GM12878 (cell line): ENCODE data around the gene PSRC1. TPM values are rescaled to one million over a fixed set of nuclear protein-coding genes. Genes with fewer than 3 reads are reported as not detected.
A peak's percentile ranks its signal among the peaks of the same experiment; 100 is the strongest.

Experiments
- ATAC-seq: fragments of 200-7000 bp; cut with Tn5 transposase; 3 replicates; pipeline ENCODE4 v1.9.1; 2020; ENCODE audit warnings: mild to moderate bottlenecking, moderate library complexity
- BruUV-seq: library from RNA; stranded (reverse); fragments of 400-500 nt; replicated peaks from 2 replicates; lab custom pipeline; 2021; lab: Mats Ljungman, UMichigan
- CTCF ChIA-PET: fragments of 300-600 bp; sonication (Branson Sonifier 250); formaldehyde crosslinking; extraction: SDS; loops from one replicate; lab custom pipeline; 2021; ENCODE audit warnings: inconsistent platforms; lab: Yijun Ruan, JAX
- POLR2A ChIA-PET: fragments of 350-600 bp; formaldehyde crosslinking; extraction: SDS; loops from one replicate; lab custom pipeline; 2021; ENCODE audit warnings: inconsistent platforms; lab: Charles Lee
- RAD21 ChIA-PET: fragments of 300-600 bp; sonication (Branson Sonifier 250); formaldehyde crosslinking; loops from one replicate; lab custom pipeline; 2023; ENCODE audit warnings: antibody characterized with exemption; ENCODE audit not compliant: unreplicated experiment; lab: Charles Lee
- SMC1A ChIA-PET: fragments of 300-600 bp; sonication (Branson Sonifier 250); formaldehyde crosslinking; loops from one replicate; lab custom pipeline; 2023; ENCODE audit not compliant: unreplicated experiment, uncharacterized antibody; lab: Charles Lee
- DNase-seq: peaks from one replicate; pipeline ENCODE4 v3.0.0-alpha.2; 2011; ENCODE audit warnings: low read depth, low spot score
- FAIRE-seq: peaks from 3 replicates; lab custom pipeline; 2011; peaks lifted over from hg19 to GRCh38; lab: Jason Lieb, UNC
- H2AFZ ChIP-seq: 2 replicates; pipeline ENCODE4 v1.6.0; 2011; ENCODE audit warnings: low read depth, low read length, control low read depth; ENCODE audit not compliant: control insufficient read depth
- H3K27ac ChIP-seq: 2 replicates; pipeline ENCODE4 v1.5.1; 2011; ENCODE audit warnings: control low read depth; ENCODE audit not compliant: control insufficient read depth, insufficient read depth
- H3K27me3 ChIP-seq, 2 experiments: replicated peaks in 1 of 2; 2 replicates each; pipeline versions ENCODE4 v1.6.0 to v1.6.1; 2011; ENCODE audit warnings: low read length in 1 of 2; ENCODE audit not compliant: control insufficient read depth in 2 of 2, insufficient read depth in 2 of 2
- H3K36me3 ChIP-seq, 2 experiments: 2 replicates each; pipeline ENCODE4 v1.5.1; 2011; ENCODE audit warnings: low read length in 1 of 2; ENCODE audit not compliant: control insufficient read depth in 2 of 2, insufficient read depth in 2 of 2
- H3K4me1 ChIP-seq: 2 replicates; pipeline ENCODE4 v1.6.1; 2011; ENCODE audit warnings: mild to moderate bottlenecking, low read length, moderate library complexity, mixed read lengths; ENCODE audit not compliant: control insufficient read depth, insufficient read depth
- H3K4me2 ChIP-seq: 2 replicates; pipeline ENCODE4 v1.6.0; 2011; ENCODE audit warnings: control low read depth; ENCODE audit not compliant: control insufficient read depth, insufficient read depth
- H3K4me3 ChIP-seq: fragments of 200-600 bp; sonication (generic); 2 replicates; pipeline ENCODE4 v1.5.1; 2016
- H3K79me2 ChIP-seq: 2 replicates; pipeline ENCODE4 v1.6.0; 2011; ENCODE audit warnings: low read length; ENCODE audit not compliant: control insufficient read depth, insufficient read depth
- H3K9ac ChIP-seq: 2 replicates; pipeline ENCODE4 v1.8.0; 2011; ENCODE audit warnings: low read length, control low read depth, mixed read lengths; ENCODE audit not compliant: control insufficient read depth, insufficient read depth
- H3K9me3 ChIP-seq: replicated peaks from 3 replicates; pipeline ENCODE4 v1.5.1; 2011; ENCODE audit warnings: mild to moderate bottlenecking, low read length; ENCODE audit not compliant: control insufficient read depth, insufficient read depth
- H4K20me1 ChIP-seq: 2 replicates; pipeline ENCODE4 v1.6.0; 2011; ENCODE audit not compliant: control insufficient read depth, insufficient read depth
- EP300 ChIP-seq, 2 experiments: fragments of 150-350 bp in 1 of 2; IDR thresholded peaks; 2 replicates each; pipeline ENCODE4 v1.6.1; 2011 to 2012; ENCODE audit warnings: low read depth in 2 of 2, low read length in 2 of 2, borderline replicate concordance in 1 of 2, improper control_type of control experiment in 1 of 2, inconsistent platforms in 1 of 2; ENCODE audit not compliant: control insufficient read depth in 1 of 2
- KLF5 ChIP-seq: fragments of 450-650 bp; IDR thresholded peaks from 2 replicates; pipeline ENCODE4 v1.6.1; 2014; ENCODE audit warnings: mild to moderate bottlenecking; ENCODE audit not compliant: partially characterized antibody
- SPI1 ChIP-seq: IDR thresholded peaks from 2 replicates; pipeline ENCODE4 v1.6.1; 2011; ENCODE audit warnings: low read depth, mild to moderate bottlenecking, low read length, moderate library complexity, borderline replicate concordance; ENCODE audit not compliant: insufficient read depth
- STAT1 ChIP-seq: fragments of 450-650 bp; conservative IDR thresholded peaks from 2 replicates; pipeline ENCODE4 v1.6.1; 2014; ENCODE audit warnings: antibody characterized with exemption, mild to moderate bottlenecking
- WGBS: methylation state at CpG from one replicate; pipeline ENCODE4 v1.1.6; 2016; ENCODE audit warnings: low lambda C conversion rate; ENCODE audit not compliant: insufficient replicate concordance, insufficient coverage; ENCODE audit errors: missing lambda C conversion rate; 5-methylcytosine and 5-hydroxymethylcytosine counted together
- in situ Hi-C: fragments of 300-500 bp; cut with MboI; formaldehyde crosslinking; loops from 9 replicates; pipeline ENCODE4 v1.14.3; 2018; ENCODE audit warnings: mixed read lengths
- intact Hi-C: fragments of 100-400 bp; cut with micrococcal nuclease; formaldehyde crosslinking; loops from one replicate; pipeline ENCODE4 v1.14.2; 2022; ENCODE audit not compliant: unreplicated experiment
- polyA plus RNA-seq, 11 experiments: library from polyadenylated mRNA; depleted of rRNA in 4 of 11; unstranded in 6 of 11; stranded (reverse) in 5 of 11; fragments of >200 nt; fragmentation: Nextera tagmentation in 4 of 11; fragmentation: Illumina TruSeq in 1 of 11; extraction: Ambion mirVana in 4 of 11; extraction: Trizol in 1 of 11; gene quantifications; 1 replicate in 1 of 11; 2 replicates in 10 of 11; pipeline versions ENCODE4 v1.2.1 to v1.2.3, GENCODE V29; 2011 to 2016; ENCODE audit warnings: inconsistent platforms in 2 of 11, missing spikeins in 2 of 11, low read depth in 1 of 11
- total RNA-seq, 4 experiments: library from RNA; depleted of rRNA in 3 of 4; stranded (reverse); fragments of >200 nt in 3 of 4; fragmentation: Illumina TruSeq in 1 of 4; extraction: Trizol in 1 of 4; gene quantifications; 2 replicates each; pipeline versions ENCODE4 v1.2.1 to v1.2.3, GENCODE V29; 2013 to 2021
- TF ChIP-seq, protein P1 (sequence below): IDR thresholded peaks from 2 replicates; pipeline ENCODE4 v1.6.1; 2012; ENCODE audit warnings: low read depth, low read length, improper control_type of control experiment

PSRC1 gene
- total and polyA plus RNA-seq, 10 of the 15 experiments (the other 5 are each of a cell fraction or from before 2014, with no cell fraction given) = 1.2 to 11.8 (median 4.9) TPM

DNA sequence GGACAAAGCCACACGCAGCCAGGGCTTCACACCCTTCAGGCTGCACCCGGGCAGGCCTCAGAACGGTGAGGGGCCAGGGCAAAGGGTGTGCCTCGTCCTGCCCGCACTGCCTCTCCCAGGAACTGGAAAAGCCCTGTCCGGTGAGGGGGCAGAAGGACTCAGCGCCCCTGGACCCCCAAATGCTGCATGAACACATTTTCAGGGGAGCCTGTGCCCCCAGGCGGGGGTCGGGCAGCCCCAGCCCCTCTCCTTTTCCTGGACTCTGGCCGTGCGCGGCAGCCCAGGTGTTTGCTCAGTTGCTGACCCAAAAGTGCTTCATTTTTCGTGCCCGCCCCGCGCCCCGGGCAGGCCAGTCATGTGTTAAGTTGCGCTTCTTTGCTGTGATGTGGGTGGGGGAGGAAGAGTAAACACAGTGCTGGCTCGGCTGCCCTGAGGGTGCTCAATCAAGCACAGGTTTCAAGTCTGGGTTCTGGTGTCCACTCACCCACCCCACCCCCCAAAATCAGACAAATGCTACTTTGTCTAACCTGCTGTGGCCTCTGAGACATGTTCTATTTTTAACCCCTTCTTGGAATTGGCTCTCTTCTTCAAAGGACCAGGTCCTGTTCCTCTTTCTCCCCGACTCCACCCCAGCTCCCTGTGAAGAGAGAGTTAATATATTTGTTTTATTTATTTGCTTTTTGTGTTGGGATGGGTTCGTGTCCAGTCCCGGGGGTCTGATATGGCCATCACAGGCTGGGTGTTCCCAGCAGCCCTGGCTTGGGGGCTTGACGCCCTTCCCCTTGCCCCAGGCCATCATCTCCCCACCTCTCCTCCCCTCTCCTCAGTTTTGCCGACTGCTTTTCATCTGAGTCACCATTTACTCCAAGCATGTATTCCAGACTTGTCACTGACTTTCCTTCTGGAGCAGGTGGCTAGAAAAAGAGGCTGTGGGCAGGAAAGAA, 8.1 kb downstream of the PSRC1 start:
- CTCF ChIA-PET = interaction anchor here (5.3 kb wide), 1 partner anchor 255 kb away, joined by 122 read pairs; no protein-coding TSS in a partner anchor
- intact Hi-C loops = no loop called here
- FAIRE-seq = no peak
- DNase-seq = no peak
- Histone ChIP-seq H3K79me2 (no peaks in the 10 kb centered on the region), H3K4me1 (no peaks in the 10 kb centered on the region), H2AFZ (no peak overlapping the region), H3K27ac (no peak overlapping the region), H3K36me3 (no peaks in the 10 kb centered on the region), H3K4me3 (no peak overlapping the region), H4K20me1 (no peaks in the 10 kb centered on the region), H3K4me2 (no peak overlapping the region), H3K9me3 (no peaks in the 10 kb centered on the region), H3K27me3 (peaks cover 0 to 1% of the 10 kb centered on the region in 2 experiments; a peak in 1 of 4 replicates), H3K9ac (no peak overlapping the region)
- WGBS = 30% methylated on average over 24 of the region's 24 CpGs
- POLR2A ChIA-PET = no interaction called here
- ATAC-seq = peak; percentile 43
- SMC1A ChIA-PET = no interaction called here
- BruUV-seq = no TSS peak
- RAD21 ChIA-PET = no interaction called here
- in situ Hi-C loops = no loop called here
- TF ChIP-seq, protein P1, sequence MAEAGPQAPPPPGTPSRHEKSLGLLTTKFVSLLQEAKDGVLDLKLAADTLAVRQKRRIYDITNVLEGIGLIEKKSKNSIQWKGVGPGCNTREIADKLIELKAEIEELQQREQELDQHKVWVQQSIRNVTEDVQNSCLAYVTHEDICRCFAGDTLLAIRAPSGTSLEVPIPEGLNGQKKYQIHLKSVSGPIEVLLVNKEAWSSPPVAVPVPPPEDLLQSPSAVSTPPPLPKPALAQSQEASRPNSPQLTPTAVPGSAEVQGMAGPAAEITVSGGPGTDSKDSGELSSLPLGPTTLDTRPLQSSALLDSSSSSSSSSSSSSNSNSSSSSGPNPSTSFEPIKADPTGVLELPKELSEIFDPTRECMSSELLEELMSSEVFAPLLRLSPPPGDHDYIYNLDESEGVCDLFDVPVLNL = no peak
- TF ChIP-seq KLF5 (no peak), SPI1 (peak; percentile 40; the same call in 1 of the 2 replicates), EP300 (IDR thresholded peaks at IDR 0.05; ENCODE audit: borderline replicate concordance in 1 of 2, control insufficient read depth in 1 of 2, low read depth in 2 of 2, low read length in 2 of 2) (no peak), STAT1 (no peak)
- TF ChIP-seq, all 136 proteins: peak for 1
